Right lung (tissue), 5 donors: ENCODE data around the gene FA2H. TPM values are rescaled to one million over a fixed set of nuclear protein-coding genes. Genes with fewer than 3 reads are reported as not detected.
"Not testable (repeated sequence)": the region's sequence is repeated elsewhere in the genome, so short reads cannot be mapped to it uniquely, and the experiment has no call there.

Source experiments
- DNase-seq, 2 donors: peaks; one replicate each; pipeline ENCODE4 v3.0.0-alpha.2; 2013
- polyA plus RNA-seq, 5 donors: library from polyadenylated mRNA; unstranded; fragments of 120-200 nt; gene quantifications; one replicate each; pipeline versions ENCODE4 v1.2.1 to v1.2.3, GENCODE V29; 2013; ENCODE audit warnings: inconsistent platforms in 1 of 5, low replicate concordance in 1 of 5; ENCODE audit not compliant: insufficient read length in 5 of 5, insufficient read depth in 1 of 5

FA2H gene
- polyA plus RNA-seq, 5 donors: 3.4 to 5.5 (median 4.4) TPM

GRCh38 chr16:74691093-74691855, 83.3 kb downstream of the FA2H start:
- no peak for DNase-seq

GRCh38 chr16:74682556-74682955, 92.1 kb downstream of the FA2H start:
- DNase-seq: no peak

- DNase-seq: no peak
Measured at GRCh38 chr16:74680681-74681080, 93.9 kb downstream of the FA2H start.

- DNase-seq: no peak
Measured at GRCh38 chr16:74679983-74680382, 94.6 kb downstream of the FA2H start.

- DNase-seq: no peak
Measured at GRCh38 chr16:74677868-74678267, 96.8 kb downstream of the FA2H start.

- no peak for DNase-seq
Measured at GRCh38 chr16:74673876-74674275, 100.7 kb downstream of the FA2H start.

- not testable (repeated sequence) for DNase-seq
Measured at GRCh38 chr16:74668877-74669276, 105.7 kb downstream of the FA2H start.

- DNase-seq: peak in 1 of 2 donors; percentile 23
Measured at GRCh38 chr16:74667255-74667700, 107.3 kb downstream of the FA2H start.

GRCh38 chr16:74666425-74667254, 108.0 kb downstream of the FA2H start, which contains the start of gene RFWD3:
RFWD3 (minus strand) TSS chr16:74666877; CDS start chr16:74661449, 5,428 bp downstream.
- DNase-seq: peak; percentile 95 to 98

- DNase-seq: no peak
Measured at GRCh38 chr16:74666010-74666421, 108.6 kb downstream of the FA2H start.

Other genes with a start within 250 kb of the FA2H start
- gene GLG1, start 167.7 kb downstream of the FA2H start, polyA plus RNA-seq: 100 to 1,000 TPM; 114 to 143 (median 128) TPM
- gene RFWD3, start 107.9 kb downstream of the FA2H start, polyA plus RNA-seq: 10 to 100 TPM; 19.2 to 27.4 (median 24.5) TPM
- gene MLKL, start 74.0 kb downstream of the FA2H start, polyA plus RNA-seq: 1 to 10 TPM; 4.7 to 6.0 (median 5.9) TPM
- 100 to 1,000 TPM in 2 of 5 donors, 10 to 100 TPM in 3; 86.0 to 125 (median 95.3) TPM for gene WDR59, start 210.3 kb upstream of the FA2H start, polyA plus RNA-seq
- gene ZNRF1, start 224.2 kb upstream of the FA2H start, polyA plus RNA-seq: 10 to 100 TPM; 40.9 to 55.2 (median 48.4) TPM